Measurements from ENCODE around the gene UNC5CL. TPM values are rescaled to one million over a fixed set of nuclear protein-coding genes. Genes with fewer than 3 reads are reported as not detected.

The UNC5CL gene
- polyA plus RNA-seq = 0.23 to 0.50 TPM (median 0.34 TPM) in 3 replicates
- 0.41 TPM for polyA plus RNA-seq (2011; ENCODE audit: low read depth)
- 0.17 and 0.25 TPM in 2 replicates for polyA plus RNA-seq (2011; cell fraction: cytosol; rRNA removed)
- polyA plus RNA-seq (2011; cell fraction: nucleus; rRNA removed) = 3.1 and 3.6 TPM in 2 replicates
- 0.24 and 0.71 TPM in 2 replicates for polyA plus RNA-seq (2012; ENCODE audit: low replicate concordance)
- 0.13 to 0.42 TPM in 2 of 3 replicates, not detected in the other for polyA minus RNA-seq
- not detected for polyA minus RNA-seq (2011; cell fraction: cytosol; rRNA and poly(A)+ RNA removed)
- polyA minus RNA-seq (2011; cell fraction: nucleus; rRNA and poly(A)+ RNA removed) = 0.95 and 1.4 TPM in 2 replicates

- no peaks in the 10 kb centered on the region for H4K20me1 ChIP-seq (ENCODE audit: control insufficient read depth, extremely low read depth, insufficient read depth, low read length)
- peaks cover 45% of the 10 kb centered on the region for H3K4me1 ChIP-seq (ENCODE audit: control insufficient read depth, extremely low read depth, insufficient read depth, low read length)
- dilution Hi-C loops (cut with MboI; ENCODE audit: extremely low pct_ligation_motif_present, low sequenced_read_pairs) = no loop called here
- peak within 1 kb of the TSS; percentile 53 for H2AFZ ChIP-seq (ENCODE audit: control insufficient read depth, low read length)
- no peak within 1 kb of the TSS for H3K9ac ChIP-seq (ENCODE audit: control insufficient read depth, extremely low read depth, insufficient read depth, low read length)
- no peaks in the 10 kb centered on the region for H3K9me1 ChIP-seq (ENCODE audit: control insufficient read depth, extremely low read depth, insufficient read depth, low read length)
- TF ChIP-seq EZH2 (IDR thresholded peaks at IDR 0.05; ENCODE audit: low read length) = no peak
- TF ChIP-seq CTCF (optimal IDR thresholded peaks at IDR 0.05 in 1 of 3, IDR thresholded peaks at IDR 0.05 in 1 of 3, conservative IDR thresholded peaks at IDR 0.05 in 1 of 3; ENCODE audit: extremely low read depth in 1 of 3, insufficient read depth in 2 of 3, low read length in 3 of 3) = peak; percentile 86 to 89 (median 88)
- no peaks in the 10 kb centered on the region for H3K27me3 ChIP-seq (ENCODE audit: control insufficient read depth, extremely low read depth, insufficient read depth, low read length)
- no peak within 1 kb of the TSS for H3K4me3 ChIP-seq (ENCODE audit: control insufficient read depth in 2 of 3, extremely low read depth in 1 of 3, insufficient read depth in 2 of 3, low read depth in 1 of 3, low read length in 3 of 3)
- FAIRE-seq (peak; percentile 86), DNase-seq (ENCODE audit: low read depth, low spot score) (no peak)
- no peaks in the 10 kb centered on the region for H3K36me3 ChIP-seq (ENCODE audit: control insufficient read depth in 2 of 2, extremely low read depth in 1 of 2, insufficient read depth in 2 of 2, low read length in 2 of 2)
- H3K27ac ChIP-seq (ENCODE audit: control insufficient read depth, insufficient read depth, low read length) = no peak within 1 kb of the TSS
- H3K4me2 ChIP-seq (ENCODE audit: control insufficient read depth, extremely low read depth, insufficient read depth, low read depth, low read length) = no peak within 1 kb of the TSS
- H3K9me3 ChIP-seq (ENCODE audit: control insufficient read depth, low read depth, low read length) = no peaks in the 10 kb centered on the region
- H3K79me2 ChIP-seq (ENCODE audit: control insufficient read depth, insufficient read depth, low read length) = no peaks in the 10 kb centered on the region
Measured at GRCh38 chr6:41039060-41039998, at the start of gene UNC5CL. Gene UNC5CL (minus strand): TSS chr6:41039221. CDS start chr6:41035074, 4,147 bp downstream.

DNA sequence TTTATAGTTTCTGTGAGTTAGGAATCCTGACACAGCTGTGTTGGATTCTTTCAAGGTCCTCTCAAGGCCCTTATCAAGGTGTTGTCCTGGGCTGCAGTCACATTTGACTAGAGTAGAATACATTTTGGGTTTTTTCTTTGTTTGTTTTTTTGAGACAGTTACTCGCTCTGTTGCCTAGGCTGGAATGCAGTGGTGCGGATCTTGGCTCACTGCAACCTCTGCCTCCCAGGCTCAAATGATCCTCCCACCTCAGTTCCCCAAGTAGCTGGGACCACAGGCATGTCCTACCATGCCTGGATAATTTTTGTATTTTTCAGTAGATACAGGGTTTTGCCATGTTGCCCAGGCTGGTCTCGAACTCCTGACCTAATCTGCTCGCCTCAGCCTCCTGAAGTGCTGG is 49.4 kb upstream of the UNC5CL start:
- TF ChIP-seq CTCF (optimal IDR thresholded peaks at IDR 0.05 in 1 of 3, IDR thresholded peaks at IDR 0.05 in 1 of 3, conservative IDR thresholded peaks at IDR 0.05 in 1 of 3; ENCODE audit: extremely low read depth in 1 of 3, insufficient read depth in 2 of 3, low read length in 3 of 3) (no peak), EZH2 (IDR thresholded peaks at IDR 0.05; ENCODE audit: low read length) (no peak)
- H3K9me1 ChIP-seq (ENCODE audit: control insufficient read depth, extremely low read depth, insufficient read depth, low read length) = no peaks in the 10 kb centered on the region
- no peak for FAIRE-seq

More for the DNA sequence above, 49.4 kb upstream of the UNC5CL start:
- H3K9me3 ChIP-seq (ENCODE audit: control insufficient read depth, low read depth, low read length) = no peaks in the 10 kb centered on the region
- peaks cover 3% of the 10 kb centered on the region for H3K79me2 ChIP-seq (ENCODE audit: control insufficient read depth, insufficient read depth, low read length)
- H4K20me1 ChIP-seq (ENCODE audit: control insufficient read depth, extremely low read depth, insufficient read depth, low read length) = no peaks in the 10 kb centered on the region
- H3K27me3 ChIP-seq (ENCODE audit: control insufficient read depth, extremely low read depth, insufficient read depth, low read length) = no peaks in the 10 kb centered on the region
- DNase-seq (ENCODE audit: low read depth, low spot score) = no peak
- H3K4me2 ChIP-seq (ENCODE audit: control insufficient read depth, extremely low read depth, insufficient read depth, low read depth, low read length) = no peak overlapping the region
- H2AFZ ChIP-seq (ENCODE audit: control insufficient read depth, low read length) = no peak overlapping the region
- peaks cover 10 to 27% of the 10 kb centered on the region in 2 experiments for H3K36me3 ChIP-seq (ENCODE audit: control insufficient read depth in 2 of 2, extremely low read depth in 1 of 2, insufficient read depth in 2 of 2, low read length in 2 of 2)
- no peaks in the 10 kb centered on the region for H3K4me1 ChIP-seq (ENCODE audit: control insufficient read depth, extremely low read depth, insufficient read depth, low read length)
- dilution Hi-C loops (cut with MboI; ENCODE audit: extremely low pct_ligation_motif_present, low sequenced_read_pairs) = loop anchor here (25.0 kb wide), 1 partner anchor 99 kb away; no protein-coding TSS in a partner anchor
- H3K27ac ChIP-seq (ENCODE audit: control insufficient read depth, insufficient read depth, low read length) = no peak overlapping the region
- H3K9ac ChIP-seq (ENCODE audit: control insufficient read depth, extremely low read depth, insufficient read depth, low read length) = no peak overlapping the region
- H3K4me3 ChIP-seq (ENCODE audit: control insufficient read depth in 2 of 3, extremely low read depth in 1 of 3, insufficient read depth in 2 of 3, low read depth in 1 of 3, low read length in 3 of 3) = no peak overlapping the region

Measured in keratinocyte (primary cell).